H1 (cell line): ENCODE data around the gene RIN2. TPM values are rescaled to one million over a fixed set of nuclear protein-coding genes. Genes with fewer than 3 reads are reported as not detected.

ENCODE experiments used
- CTCF ChIA-PET: fragments of 300-600 bp; sonication (Branson Sonifier 250); formaldehyde crosslinking; loops from one replicate; lab custom pipeline; 2021; ENCODE audit not compliant: partially characterized antibody; lab: Charles Lee
- POLR2A ChIA-PET: fragments of 300-600 bp; sonication (Branson Sonifier 250); formaldehyde crosslinking; loops from one replicate; lab custom pipeline; 2021; ENCODE audit warnings: inconsistent platforms; ENCODE audit not compliant: partially characterized antibody; lab: Charles Lee
- DNase-seq, 2 experiments: peaks; one replicate each; pipeline versions ENCODE4 v3.0.0 to v3.0.0-alpha.2; 2010 to 2022; ENCODE audit warnings: low spot score in 2 of 2, low read depth in 1 of 2, mixed read lengths in 1 of 2
- FAIRE-seq: peaks from 2 replicates; lab custom pipeline; 2011; peaks lifted over from hg19 to GRCh38; lab: Jason Lieb, UNC
- H2AFZ ChIP-seq: 2 replicates; pipeline ENCODE4 v1.8.1; 2012; ENCODE audit warnings: low read length, inconsistent platforms
- H2AK5ac ChIP-seq: 2 replicates; pipeline ENCODE4 v1.6.1; 2013; ENCODE audit warnings: low read depth, low read length
- H2BK120ac ChIP-seq: replicated peaks from 2 replicates; pipeline ENCODE3; 2013; ENCODE audit warnings: low read depth, low read length, inconsistent platforms
- H2BK12ac ChIP-seq: 2 replicates; pipeline ENCODE4 v1.6.1; 2013; ENCODE audit warnings: low read depth, low read length
- H2BK15ac ChIP-seq: 2 replicates; pipeline ENCODE4 v1.6.1; 2013; ENCODE audit warnings: low read length
- H2BK20ac ChIP-seq: 2 replicates; pipeline ENCODE4 v1.6.1; 2013; ENCODE audit warnings: low read length
- H2BK5ac ChIP-seq: 2 replicates; pipeline ENCODE4 v1.6.1; 2013; ENCODE audit warnings: low read depth, low read length
- H3K14ac ChIP-seq: 2 replicates; pipeline ENCODE4 v1.6.1; 2013; ENCODE audit warnings: inconsistent platforms; ENCODE audit not compliant: insufficient read length
- H3K18ac ChIP-seq: 2 replicates; pipeline ENCODE4 v1.6.1; 2013; ENCODE audit warnings: low read length; ENCODE audit errors: extremely low read depth
- H3K23ac ChIP-seq: 2 replicates; pipeline ENCODE4 v1.6.1; 2013; ENCODE audit warnings: inconsistent platforms; ENCODE audit not compliant: insufficient read length
- H3K23me2 ChIP-seq: 2 replicates; pipeline ENCODE4 v1.6.1; 2013; ENCODE audit warnings: low read depth, low read length
- H3K27ac ChIP-seq: 2 replicates; pipeline ENCODE4 v1.6.1; 2011; ENCODE audit warnings: low read depth, low read length, inconsistent platforms
- H3K27me3 ChIP-seq, 4 experiments: replicated peaks in 1 of 4; 1 replicate in 1 of 4; 2 replicates in 3 of 4; pipeline versions ENCODE4 v1.6.1 to v1.8.1; 2011 to 2013; ENCODE audit warnings: low read length in 3 of 4, mild to moderate bottlenecking in 3 of 4, inconsistent platforms in 2 of 4, mixed read lengths in 2 of 4, moderate library complexity in 1 of 4; ENCODE audit not compliant: control insufficient read depth in 3 of 4, insufficient read depth in 3 of 4; ENCODE audit errors: extremely low read depth in 1 of 4
- H3K36me3 ChIP-seq, 4 experiments: 2 replicates each; pipeline versions ENCODE4 v1.6.1 to v1.8.1; 2011 to 2013; ENCODE audit warnings: mild to moderate bottlenecking in 4 of 4, low read length in 3 of 4, moderate library complexity in 2 of 4, control low read depth in 1 of 4, inconsistent platforms in 1 of 4; ENCODE audit not compliant: insufficient read depth in 4 of 4, control insufficient read depth in 2 of 4
- H3K4ac ChIP-seq: replicated peaks from 2 replicates; pipeline ENCODE3; 2013; ENCODE audit warnings: low read length, low read depth, mixed read lengths, inconsistent platforms; ENCODE audit not compliant: insufficient read length
- H3K4me1 ChIP-seq, 4 experiments: replicated peaks in 1 of 4; 1 replicate in 1 of 4; 2 replicates in 3 of 4; pipeline versions ENCODE4 v1.6.1 to v1.8.1; 2011 to 2013; ENCODE audit warnings: low read length in 3 of 4, inconsistent platforms in 2 of 4, mixed read lengths in 1 of 4; ENCODE audit not compliant: insufficient read depth in 4 of 4, control insufficient read depth in 3 of 4
- H3K4me2 ChIP-seq, 2 experiments: 2 replicates each; pipeline versions ENCODE4 v1.6.1 to v1.8.1; 2011 to 2013; ENCODE audit warnings: low read depth in 2 of 2, low read length in 2 of 2, control low read depth in 1 of 2, inconsistent platforms in 1 of 2, mild to moderate bottlenecking in 1 of 2; ENCODE audit not compliant: insufficient read depth in 1 of 2
- H3K4me3 ChIP-seq, 4 experiments: fragments of 200-600, 300-600 bp in 1 of 4; sonication (generic), shearing (Covaris generic), sonication (Bioruptor Twin) in 1 of 4; 2 replicates each; pipeline versions ENCODE4 v1.5.1 to v1.8.1; 2011 to 2016; ENCODE audit warnings: low read length in 4 of 4, low read depth in 3 of 4, control low read depth in 2 of 4, inconsistent platforms in 2 of 4, mild to moderate bottlenecking in 2 of 4, mixed read lengths in 1 of 4, moderate library complexity in 1 of 4; ENCODE audit not compliant: insufficient read depth in 2 of 4; ENCODE audit errors: extremely low read depth in 1 of 4
- H3K56ac ChIP-seq: replicated peaks from 2 replicates; pipeline ENCODE3; 2013; ENCODE audit warnings: low read depth, mild to moderate bottlenecking, mixed read lengths, low read length, inconsistent platforms; ENCODE audit not compliant: insufficient read length
- H3K79me1 ChIP-seq: 2 replicates; pipeline ENCODE4 v1.6.1; 2013; ENCODE audit warnings: low read depth, low read length, control low read depth
- H3K79me2 ChIP-seq, 2 experiments: 2 replicates each; pipeline versions ENCODE4 v1.6.1 to v1.8.1; 2012 to 2013; ENCODE audit warnings: low read length in 2 of 2, mild to moderate bottlenecking in 2 of 2, inconsistent platforms in 1 of 2; ENCODE audit not compliant: insufficient read depth in 2 of 2, control insufficient read depth in 1 of 2
- H3K9ac ChIP-seq, 4 experiments: replicated peaks in 1 of 4; 1 replicate in 1 of 4; 2 replicates in 3 of 4; pipeline versions ENCODE4 v1.6.1 to v1.8.1; 2011 to 2013; ENCODE audit warnings: low read depth in 3 of 4, low read length in 3 of 4, control low read depth in 2 of 4, mild to moderate bottlenecking in 2 of 4, moderate library complexity in 2 of 4, inconsistent platforms in 1 of 4; ENCODE audit errors: extremely low read depth in 1 of 4
- H3K9me3 ChIP-seq, 2 experiments: 2 replicates each; pipeline versions ENCODE4 v1.6.1 to v1.8.1; 2012 to 2013; ENCODE audit warnings: mild to moderate bottlenecking in 2 of 2, moderate library complexity in 2 of 2, control low read depth in 1 of 2, inconsistent platforms in 1 of 2, low read depth in 1 of 2, low read length in 1 of 2, mixed read lengths in 1 of 2; ENCODE audit not compliant: insufficient read depth in 2 of 2
- H4K20me1 ChIP-seq, 2 experiments: replicated peaks in 1 of 2; 2 replicates each; pipeline versions ENCODE3 to v1.8.1; 2011 to 2013; ENCODE audit warnings: inconsistent platforms in 2 of 2, low read length in 2 of 2, mild to moderate bottlenecking in 1 of 2; ENCODE audit not compliant: insufficient read depth in 2 of 2, control insufficient read depth in 1 of 2
- H4K5ac ChIP-seq: 2 replicates; pipeline ENCODE4 v1.6.1; 2013; ENCODE audit warnings: low read length, low read depth, mixed read lengths, inconsistent platforms; ENCODE audit not compliant: insufficient read length
- H4K8ac ChIP-seq: 2 replicates; pipeline ENCODE4 v1.8.0; 2013; ENCODE audit warnings: mild to moderate bottlenecking, moderate library complexity, low read length, inconsistent platforms; ENCODE audit not compliant: insufficient read depth; ENCODE audit errors: extremely low read depth
- H4K91ac ChIP-seq: replicated peaks from 2 replicates; pipeline ENCODE3; 2013; ENCODE audit warnings: low read length, mixed read lengths, inconsistent platforms; ENCODE audit not compliant: insufficient read length
- CTBP2 ChIP-seq: IDR thresholded peaks from 2 replicates; pipeline ENCODE4 v1.7.0; 2011; ENCODE audit warnings: borderline replicate concordance, mild to moderate bottlenecking, moderate library complexity, mixed read lengths, low read length; ENCODE audit not compliant: insufficient read depth, insufficient read length
- E2F6 ChIP-seq: IDR thresholded peaks from 2 replicates; pipeline ENCODE4 v1.6.1; 2012; ENCODE audit warnings: inconsistent platforms
- EP300 ChIP-seq, 2 experiments: IDR thresholded peaks; 1 replicate in 1 of 2; 2 replicates in 1 of 2; pipeline ENCODE4 v1.6.1; 2011 to 2012; ENCODE audit warnings: low read depth in 2 of 2, low read length in 2 of 2, mild to moderate bottlenecking in 2 of 2, borderline replicate concordance in 1 of 2, inconsistent platforms in 1 of 2, moderate library complexity in 1 of 2
- JUN ChIP-seq: IDR thresholded peaks from 2 replicates; pipeline ENCODE4 v1.6.1; 2011; ENCODE audit warnings: low read depth, mild to moderate bottlenecking, improper control_type of control experiment, low read length
- KDM1A ChIP-seq: fragments of 200-600, 300-600 bp; sonication (generic); IDR thresholded peaks from 2 replicates; pipeline ENCODE4 v1.7.1; 2016; ENCODE audit warnings: mild to moderate bottlenecking, low read length, borderline replicate concordance
- KDM5A ChIP-seq: fragments of 200-600 bp; IDR thresholded peaks from 2 replicates; pipeline ENCODE4 v1.7.1; 2012; ENCODE audit warnings: mild to moderate bottlenecking, low read length, inconsistent platforms, mixed read lengths
- SAP30 ChIP-seq: fragments of 300-600 bp; sonication (generic); IDR thresholded peaks from 2 replicates; pipeline ENCODE4 v1.7.1; 2012; ENCODE audit warnings: low read length, moderate library complexity, mild to moderate bottlenecking, inconsistent platforms; ENCODE audit not compliant: insufficient read depth, insufficient replicate concordance
- SIN3A ChIP-seq, 2 experiments: IDR thresholded peaks in 1 of 2; conservative IDR thresholded peaks in 1 of 2; 2 replicates each; pipeline ENCODE4 v1.6.1; 2011 to 2012; ENCODE audit warnings: low read length in 2 of 2, improper control_type of control experiment in 1 of 2, low read depth in 1 of 2, mild to moderate bottlenecking in 1 of 2
- SP1 ChIP-seq: IDR thresholded peaks from 2 replicates; pipeline ENCODE4 v1.6.1; 2011; ENCODE audit warnings: low read depth, low read length
- SUZ12 ChIP-seq: fragments of 200-600 bp; sonication (generic); IDR thresholded peaks from 2 replicates; pipeline ENCODE4 v1.6.1; 2012; ENCODE audit warnings: mild to moderate bottlenecking, inconsistent platforms, low read length, moderate library complexity, mixed read lengths
- TAF1 ChIP-seq: IDR thresholded peaks from 2 replicates; pipeline ENCODE4 v1.6.1; 2011; ENCODE audit warnings: mild to moderate bottlenecking, low read depth, low read length
- WGBS, 2 experiments: shearing (Covaris generic) in 1 of 2; methylation state at CpG; one replicate each; pipeline versions ENCODE4 v1.1.6 to v1.1.7; 2013 to 2015; ENCODE audit warnings: low lambda C conversion rate in 2 of 2, mixed read lengths in 2 of 2, inconsistent platforms in 1 of 2, low coverage in 1 of 2, missing lambda C conversion rate in 1 of 2; ENCODE audit not compliant: insufficient replicate concordance in 2 of 2, insufficient coverage in 1 of 2, insufficient read length in 1 of 2; ENCODE audit errors: extremely low coverage in 1 of 2, missing lambda C conversion rate in 1 of 2; 5-methylcytosine and 5-hydroxymethylcytosine counted together
- polyA plus RNA-seq, 7 experiments: library from polyadenylated mRNA; depleted of rRNA in 3 of 7; stranded (reverse) in 5 of 7; unstranded in 2 of 7; fragments of >200 nt in 5 of 7; fragments of 200-250 nt in 2 of 7; gene quantifications; 1 replicate in 5 of 7; 2 replicates in 1 of 7; 4 replicates in 1 of 7; pipeline versions ENCODE4 v1.2.1 to v1.2.3, GENCODE V29; 2011 to 2013; ENCODE audit warnings: missing spikeins in 2 of 7, mixed read lengths in 2 of 7
- total RNA-seq: library from RNA; stranded (reverse); fragmentation: NEBNext Ultra II Directional; extraction: Animal tissue kit (Norgen Biotek cat#: 25700); gene quantifications from 2 replicates; pipeline ENCODE4 v1.2.1, GENCODE V29; 2021

The RIN2 gene
- total and polyA plus RNA-seq, 2 of the 8 experiments (the other 6 are each of a cell fraction or from before 2014, with no cell fraction given), result 0.20 to 1.3 TPM

- H3K27me3 ChIP-seq, result no peaks in the 10 kb centered on the region
- H2AK5ac ChIP-seq, result no peak overlapping the region
- H3K23ac ChIP-seq, result no peak overlapping the region
- H4K8ac ChIP-seq, result no peak overlapping the region
- H4K20me1 ChIP-seq, result no peaks in the 10 kb centered on the region
- H3K79me1 ChIP-seq, result no peaks in the 10 kb centered on the region
- no peak overlapping the region for H2BK12ac ChIP-seq
- no peaks in the 10 kb centered on the region for H3K36me3 ChIP-seq
- no peaks in the 10 kb centered on the region for H3K79me2 ChIP-seq
- POLR2A ChIA-PET, result no interaction called here
- H3K4ac ChIP-seq, result no peak overlapping the region
- no peak overlapping the region for H2AFZ ChIP-seq
- FAIRE-seq (no peak), DNase-seq (no peak)
- H3K4me2 ChIP-seq, result no peak overlapping the region
- no peak overlapping the region for H3K18ac ChIP-seq
- no peak overlapping the region for H4K5ac ChIP-seq
- no peak overlapping the region for H2BK15ac ChIP-seq
- H2BK20ac ChIP-seq, result no peak overlapping the region
- H3K23me2 ChIP-seq, result no peaks in the 10 kb centered on the region
- 86% methylated on average over 6 of the region's 6 CpGs; no CpG with 5 or more reads in 1 of the 2 experiments for WGBS, 2 experiments
- H2BK120ac ChIP-seq, result no peak overlapping the region
- H3K9me3 ChIP-seq, result no peaks in the 10 kb centered on the region
- no peak overlapping the region for H3K56ac ChIP-seq
- H2BK5ac ChIP-seq, result no peak overlapping the region
- H3K27ac ChIP-seq, result no peak overlapping the region
- H3K4me1 ChIP-seq, result no peaks in the 10 kb centered on the region
- H3K4me3 ChIP-seq, result no peak overlapping the region
- CTCF ChIA-PET, result interaction anchor here (0.6 to 2.4 kb wide), 13 partner anchors 8 to 1926 kb away, joined by 3 to 8 read pairs (median 4); partner anchors contain the start of gene RIN2
- no peak overlapping the region for H3K9ac ChIP-seq
- TF ChIP-seq E2F6 (no peak), JUN (no peak), SUZ12 (no peak), EP300 (IDR thresholded peaks at IDR 0.05; ENCODE audit: borderline replicate concordance in 1 of 2, low read depth in 2 of 2, low read length in 2 of 2) (no peak), TAF1 (no peak), CTBP2 (no peak), KDM5A (no peak), SAP30 (no peak), KDM1A (no peak), SP1 (no peak), SIN3A (conservative IDR thresholded peaks at IDR 0.05 in 1 of 2, IDR thresholded peaks at IDR 0.05 in 1 of 2; ENCODE audit: low read depth in 1 of 2, low read length in 2 of 2) (no peak)
- no peak overlapping the region for H4K91ac ChIP-seq
- H3K14ac ChIP-seq, result no peak overlapping the region
Observed at GRCh38 chr20:19802099-19802491, 44.0 kb downstream of the RIN2 start.
